Measurements from ENCODE around the gene COL1A1.

DNA sequence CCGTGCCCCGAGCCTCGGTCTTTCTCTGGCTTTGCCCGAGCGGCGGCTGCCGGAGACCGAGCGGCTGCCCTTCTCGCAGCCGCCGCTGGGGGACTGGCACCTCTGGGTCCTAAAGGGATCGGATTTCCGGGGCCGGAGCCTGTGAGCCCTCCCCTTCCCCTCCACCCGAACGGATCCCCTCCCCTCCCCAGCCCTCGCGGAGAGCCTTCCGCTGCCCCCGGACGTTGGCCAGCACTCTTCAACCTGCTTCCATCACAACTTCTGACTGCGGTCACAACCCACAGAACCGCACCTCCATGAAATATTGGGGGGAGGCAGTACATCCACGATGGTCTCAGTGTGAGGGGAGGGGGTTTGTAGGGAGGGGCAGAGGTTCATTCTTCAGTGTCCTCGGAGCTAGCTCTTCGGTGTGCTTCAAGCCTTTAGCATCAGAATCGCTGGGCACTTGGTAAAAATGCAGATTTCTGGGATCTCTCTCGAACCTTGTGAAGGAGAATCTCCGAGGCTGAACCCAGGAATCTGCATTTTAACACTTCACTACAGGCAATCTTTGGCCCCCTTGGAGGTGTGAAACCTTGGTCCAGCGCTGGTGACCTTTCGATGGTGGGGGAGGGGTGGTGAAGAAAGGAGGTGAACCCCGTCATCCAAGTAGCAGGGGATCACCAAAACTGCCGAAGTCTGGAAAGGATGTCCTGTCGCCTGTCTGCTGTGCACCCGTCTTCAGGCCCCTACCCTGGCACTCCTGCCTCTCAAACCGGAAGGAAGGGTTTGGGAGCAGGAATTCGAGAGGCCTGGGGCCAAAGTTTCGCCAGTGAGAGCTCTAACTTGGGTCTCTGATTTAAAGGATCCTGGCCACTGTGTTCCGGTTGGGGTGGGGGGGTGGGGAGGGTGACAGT lies 50.1 kb downstream of the COL1A1 start:
- TF ChIP-seq, protein P1, sequence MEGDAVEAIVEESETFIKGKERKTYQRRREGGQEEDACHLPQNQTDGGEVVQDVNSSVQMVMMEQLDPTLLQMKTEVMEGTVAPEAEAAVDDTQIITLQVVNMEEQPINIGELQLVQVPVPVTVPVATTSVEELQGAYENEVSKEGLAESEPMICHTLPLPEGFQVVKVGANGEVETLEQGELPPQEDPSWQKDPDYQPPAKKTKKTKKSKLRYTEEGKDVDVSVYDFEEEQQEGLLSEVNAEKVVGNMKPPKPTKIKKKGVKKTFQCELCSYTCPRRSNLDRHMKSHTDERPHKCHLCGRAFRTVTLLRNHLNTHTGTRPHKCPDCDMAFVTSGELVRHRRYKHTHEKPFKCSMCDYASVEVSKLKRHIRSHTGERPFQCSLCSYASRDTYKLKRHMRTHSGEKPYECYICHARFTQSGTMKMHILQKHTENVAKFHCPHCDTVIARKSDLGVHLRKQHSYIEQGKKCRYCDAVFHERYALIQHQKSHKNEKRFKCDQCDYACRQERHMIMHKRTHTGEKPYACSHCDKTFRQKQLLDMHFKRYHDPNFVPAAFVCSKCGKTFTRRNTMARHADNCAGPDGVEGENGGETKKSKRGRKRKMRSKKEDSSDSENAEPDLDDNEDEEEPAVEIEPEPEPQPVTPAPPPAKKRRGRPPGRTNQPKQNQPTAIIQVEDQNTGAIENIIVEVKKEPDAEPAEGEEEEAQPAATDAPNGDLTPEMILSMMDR (IDR thresholded peaks at IDR 0.05): peak; percentile 70
- TF ChIP-seq EZH2 (IDR thresholded peaks at IDR 0.05): no peak
- TF ChIP-seq EZH2phosphoT487 (IDR thresholded peaks at IDR 0.05): no peak

Data from neural progenitor cell (in vitro differentiated cells).